Activated CD4-positive, CD25-positive, alpha-beta regulatory T cell treated with anti-CD3 and anti-CD28 coated beads, Interleukin-2, amount 50 U/mL, for 72 hours (primary cell): ENCODE data around the gene MGAT5.

Source experiments
- DNase-seq: peaks from one replicate; pipeline ENCODE4 v3.0.0; 2021

MGAT5 gene

GRCh38 chr2:134405611-134406081, 151.8 kb downstream of the MGAT5 start:
- DNase-seq, result no peak

- DNase-seq, result no peak
Measured at GRCh38 chr2:134406311-134406710, 152.4 kb downstream of the MGAT5 start.

- DNase-seq, result no peak
Measured at GRCh38 chr2:134406736-134407135, 152.9 kb downstream of the MGAT5 start.

- DNase-seq, result no peak
Measured at GRCh38 chr2:134407154-134407890, 153.4 kb downstream of the MGAT5 start.

- no peak for DNase-seq
Measured at GRCh38 chr2:134408386-134408785, 154.5 kb downstream of the MGAT5 start.

- DNase-seq, result no peak
Measured at GRCh38 chr2:134408791-134409190, 154.9 kb downstream of the MGAT5 start.

- no peak for DNase-seq
Measured at GRCh38 chr2:134410006-134410405, 156.1 kb downstream of the MGAT5 start.

GRCh38 chr2:134410831-134411231, 157.0 kb downstream of the MGAT5 start:
- DNase-seq, result no peak

- DNase-seq, result no peak
Measured at GRCh38 chr2:134411279-134411827, 157.5 kb downstream of the MGAT5 start.

GRCh38 chr2:134411828-134412638, 158.2 kb downstream of the MGAT5 start:
- no peak for DNase-seq

- DNase-seq, result no peak
Measured at GRCh38 chr2:134412639-134412999, 158.7 kb downstream of the MGAT5 start.

- DNase-seq, result no peak
Measured at GRCh38 chr2:134413430-134413829, 159.6 kb downstream of the MGAT5 start.

- DNase-seq, result no peak
Measured at GRCh38 chr2:134413912-134414311, 160.0 kb downstream of the MGAT5 start.

GRCh38 chr2:134416018-134416417, 162.1 kb downstream of the MGAT5 start:
- no peak for DNase-seq

GRCh38 chr2:134416637-134417036, 162.8 kb downstream of the MGAT5 start:
- no peak for DNase-seq

- DNase-seq, result no peak
Measured at GRCh38 chr2:134417968-134418582, 164.2 kb downstream of the MGAT5 start.

- no peak for DNase-seq
Measured at GRCh38 chr2:134420259-134420658, 166.4 kb downstream of the MGAT5 start.

GRCh38 chr2:134420920-134421319, 167.0 kb downstream of the MGAT5 start:
- no peak for DNase-seq

GRCh38 chr2:134421556-134422328, 167.9 kb downstream of the MGAT5 start:
- DNase-seq, result no peak

- DNase-seq, result no peak
Measured at GRCh38 chr2:134425724-134426496, 172.0 kb downstream of the MGAT5 start.

- no peak for DNase-seq
Measured at GRCh38 chr2:134426721-134427120, 172.8 kb downstream of the MGAT5 start.

GRCh38 chr2:134429886-134430285, 176.0 kb downstream of the MGAT5 start:
- no peak for DNase-seq
